Activated CD8-positive, alpha-beta memory T cell treated with anti-CD3 and anti-CD28 coated beads, Interleukin-2, amount 50 U/mL, for 1 hour (primary cell): ENCODE results near the gene SWAP70.
"Not testable (repeated sequence)": the region's sequence is repeated elsewhere in the genome, so short reads cannot be mapped to it uniquely, and the experiment has no call there.

Experiments
- DNase-seq: peaks from one replicate; pipeline ENCODE4 v3.0.0-alpha.2; 2020; ENCODE audit errors: extremely low read depth

The SWAP70 gene

GRCh38 chr11:9722023-9722422, 58.1 kb downstream of the SWAP70 start:
- DNase-seq = no peak

DNA sequence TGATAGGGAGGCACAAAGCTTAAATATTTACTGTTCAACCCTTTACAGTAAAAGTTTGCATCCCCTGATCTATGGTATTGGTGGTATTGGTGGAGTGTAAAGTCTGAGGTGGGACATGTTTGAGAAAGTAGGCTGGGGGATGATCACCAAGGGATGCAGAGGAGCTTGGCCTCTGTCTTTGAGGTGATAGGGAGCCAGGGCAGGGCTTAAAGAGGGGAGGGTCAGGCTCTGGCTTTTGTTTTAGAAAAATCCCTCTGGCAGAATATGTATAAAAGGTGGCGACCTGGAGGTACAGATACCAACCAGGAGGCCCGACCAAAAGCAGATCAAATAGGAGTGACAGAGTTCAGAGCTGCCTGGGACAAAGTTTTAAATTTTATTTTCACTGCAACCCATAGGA, 59.0 kb downstream of the SWAP70 start:
- DNase-seq = no peak

DNA sequence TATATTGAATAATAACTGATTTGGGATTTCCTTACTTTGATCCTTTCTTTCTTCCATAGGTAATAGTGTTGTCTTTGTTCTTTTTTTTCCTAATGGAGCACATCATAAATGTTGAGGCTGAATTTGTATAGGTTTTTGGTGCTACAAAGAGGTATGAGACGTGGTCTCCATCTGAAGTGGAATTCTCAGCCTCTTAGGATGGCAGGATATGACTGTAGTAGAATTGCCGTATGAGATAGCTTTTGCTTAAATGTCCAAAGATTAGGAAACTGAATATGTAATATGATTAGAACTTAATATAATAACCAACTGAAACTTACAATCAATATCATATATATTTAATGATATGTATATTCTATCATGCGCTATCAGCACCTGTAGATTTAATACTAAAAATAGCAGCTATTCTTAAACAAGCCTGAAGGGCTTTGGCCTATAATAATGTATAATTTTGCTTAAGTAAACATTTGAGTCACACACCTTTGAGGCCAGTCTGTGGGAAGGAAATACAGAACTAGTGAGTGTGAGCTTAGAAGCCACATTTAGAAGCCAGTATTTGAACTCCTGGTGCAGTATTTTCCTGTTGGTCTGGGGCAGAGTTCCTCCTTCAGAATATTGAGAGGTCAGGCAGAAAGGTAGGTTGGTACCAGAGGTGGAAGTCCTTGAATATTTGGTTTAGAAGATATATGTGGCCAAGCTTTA, 62.6 kb downstream of the SWAP70 start:
- DNase-seq = no peak

DNA sequence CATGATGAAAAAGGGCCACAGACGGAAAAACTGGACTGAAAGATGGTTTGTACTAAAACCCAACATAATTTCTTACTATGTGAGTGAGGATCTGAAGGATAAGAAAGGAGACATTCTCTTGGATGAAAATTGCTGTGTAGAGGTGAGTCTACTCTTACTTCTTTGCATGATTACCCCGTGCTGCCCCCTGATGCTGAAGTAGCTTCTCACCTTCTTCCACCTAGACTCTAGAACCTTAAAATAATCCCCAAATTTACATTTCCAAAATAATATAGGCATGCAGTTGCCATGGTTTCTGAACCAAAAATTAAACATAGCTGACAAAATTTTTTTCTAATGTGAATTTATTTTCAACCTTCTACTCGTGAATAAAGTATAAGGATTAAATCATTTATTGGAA, 64.2 kb downstream of the SWAP70 start:
- no peak for DNase-seq

DNA sequence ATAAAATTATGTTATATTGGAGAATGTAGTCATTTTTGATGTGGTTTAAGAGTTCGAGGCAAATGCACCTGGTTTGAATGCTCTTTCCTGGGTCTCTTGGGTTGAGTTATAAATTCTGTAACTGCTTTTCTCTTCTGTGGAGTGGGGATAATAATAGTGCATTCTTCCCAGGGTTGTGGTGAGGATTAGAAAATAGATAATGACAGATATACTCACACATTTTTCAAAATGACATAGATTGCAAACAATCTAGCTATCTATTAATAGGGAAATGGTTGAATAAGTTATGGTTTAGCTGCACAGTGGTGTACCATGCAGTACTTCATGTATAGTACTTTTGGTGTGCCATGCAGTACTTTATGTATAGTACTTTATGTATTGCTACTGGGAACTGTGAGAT, 67.4 kb downstream of the SWAP70 start:
- no peak for DNase-seq

- DNase-seq = no peak
Measured at GRCh38 chr11:9732453-9732852, 68.6 kb downstream of the SWAP70 start.

- no peak for DNase-seq
Measured at GRCh38 chr11:9733212-9733611, 69.3 kb downstream of the SWAP70 start.

DNA sequence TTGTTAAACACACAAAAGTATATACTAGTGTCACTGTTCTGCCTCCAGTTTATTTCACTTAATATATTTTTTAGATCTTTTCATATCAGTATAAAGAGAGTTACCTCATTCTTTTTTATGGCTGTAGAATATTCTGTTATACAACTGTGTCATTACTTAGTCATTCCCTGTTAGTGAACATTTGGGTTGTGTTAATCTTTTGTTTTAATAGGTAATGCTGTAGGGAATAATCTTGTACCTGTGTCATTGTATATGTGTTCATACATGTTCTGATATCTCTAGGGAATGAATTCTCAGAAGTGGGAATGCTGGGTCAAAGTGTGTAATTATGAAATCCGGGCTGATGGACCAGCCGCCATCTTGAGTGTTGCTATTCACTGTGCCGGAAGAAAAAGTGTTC, 71.4 kb downstream of the SWAP70 start:
- DNase-seq = no peak

GRCh38 chr11:9735919-9736318, 72.0 kb downstream of the SWAP70 start:
- DNase-seq = no peak

- DNase-seq = no peak
Measured at GRCh38 chr11:9736365-9736764, 72.5 kb downstream of the SWAP70 start.

DNA sequence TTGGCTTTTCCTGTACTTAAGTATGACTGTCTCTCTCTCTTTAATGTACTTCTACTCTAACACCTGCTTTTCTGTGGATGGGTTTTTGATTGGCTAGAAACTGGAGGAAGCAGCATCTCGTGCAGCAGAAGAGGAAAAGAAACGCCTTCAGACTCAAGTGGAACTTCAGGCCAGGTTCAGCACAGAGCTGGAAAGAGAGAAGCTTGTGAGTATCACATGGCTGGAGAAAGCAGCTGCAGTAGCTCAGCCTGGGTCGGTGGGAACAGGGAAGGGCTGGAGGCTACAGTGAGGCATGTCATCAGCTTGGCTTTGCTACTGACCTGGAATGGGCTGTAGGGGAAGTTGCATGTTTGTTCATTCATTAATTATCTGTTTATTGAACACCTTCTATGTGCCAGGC, 74.2 kb downstream of the SWAP70 start:
- no peak for DNase-seq

GRCh38 chr11:9738707-9739106, 74.8 kb downstream of the SWAP70 start:
- DNase-seq = no peak

DNA sequence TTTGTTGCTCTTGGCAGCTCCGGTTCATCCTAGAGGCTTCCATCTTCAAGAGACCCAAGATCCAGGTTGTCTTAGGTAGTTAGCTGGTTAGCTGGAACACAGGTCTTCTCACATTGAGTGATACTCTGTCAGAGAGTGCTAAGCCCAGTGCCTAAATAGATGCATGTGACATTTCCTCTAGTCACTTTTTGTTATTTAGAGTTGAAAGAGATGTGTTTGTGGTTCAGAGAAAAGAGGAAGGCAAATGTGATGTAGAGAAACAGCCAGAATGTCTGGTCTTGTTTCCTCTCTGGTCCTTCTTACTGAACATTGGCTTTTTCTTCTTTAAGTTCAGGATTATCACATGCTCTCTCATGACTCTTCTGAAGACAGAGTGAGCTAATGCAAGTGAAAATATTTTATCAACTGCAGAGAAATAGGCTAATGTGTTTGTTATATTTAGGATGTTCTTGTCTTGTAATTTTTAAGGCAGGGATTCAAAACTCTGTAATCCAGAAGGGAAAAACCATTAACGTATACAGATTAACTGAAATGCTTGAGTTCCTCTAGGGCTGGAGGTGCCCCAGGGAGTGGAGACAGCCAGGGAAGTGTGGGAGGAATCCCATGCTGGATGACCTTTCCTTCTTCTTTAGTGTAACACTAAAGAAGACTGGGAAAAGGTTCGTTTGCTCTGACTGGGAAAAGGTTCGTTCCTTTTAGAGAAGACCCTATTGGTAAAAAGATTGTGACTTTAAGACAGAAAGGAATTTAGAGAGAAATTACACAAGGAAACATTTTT, 75.4 kb downstream of the SWAP70 start:
- DNase-seq = no peak

GRCh38 chr11:9740202-9740883, 76.5 kb downstream of the SWAP70 start:
- no peak for DNase-seq

- DNase-seq = no peak
Measured at GRCh38 chr11:9741260-9741659, 77.4 kb downstream of the SWAP70 start.

DNA sequence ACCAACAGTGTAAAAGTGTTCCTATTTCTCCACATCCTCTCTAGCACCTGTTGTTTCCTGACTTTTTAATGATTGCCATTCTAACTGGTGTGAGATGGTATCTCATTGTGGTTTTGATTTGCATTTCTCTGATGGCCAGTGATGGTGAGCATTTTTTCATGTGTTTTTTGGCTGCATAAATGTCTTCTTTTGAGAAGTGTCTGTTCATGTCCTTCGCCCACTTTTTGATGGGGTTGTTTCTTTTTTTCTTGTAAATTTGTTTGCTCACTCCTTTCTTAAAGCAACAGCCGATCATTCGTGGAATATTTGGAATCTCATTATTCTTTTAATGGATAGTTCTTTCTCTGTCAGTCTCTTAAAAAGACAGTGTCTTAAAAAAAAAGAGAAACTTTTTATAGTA, 79.6 kb downstream of the SWAP70 start:
- not testable (repeated sequence) for DNase-seq

GRCh38 chr11:9745411-9746211, 81.7 kb downstream of the SWAP70 start:
- DNase-seq = no peak

GRCh38 chr11:9747229-9747628, 83.4 kb downstream of the SWAP70 start:
- DNase-seq = no peak

DNA sequence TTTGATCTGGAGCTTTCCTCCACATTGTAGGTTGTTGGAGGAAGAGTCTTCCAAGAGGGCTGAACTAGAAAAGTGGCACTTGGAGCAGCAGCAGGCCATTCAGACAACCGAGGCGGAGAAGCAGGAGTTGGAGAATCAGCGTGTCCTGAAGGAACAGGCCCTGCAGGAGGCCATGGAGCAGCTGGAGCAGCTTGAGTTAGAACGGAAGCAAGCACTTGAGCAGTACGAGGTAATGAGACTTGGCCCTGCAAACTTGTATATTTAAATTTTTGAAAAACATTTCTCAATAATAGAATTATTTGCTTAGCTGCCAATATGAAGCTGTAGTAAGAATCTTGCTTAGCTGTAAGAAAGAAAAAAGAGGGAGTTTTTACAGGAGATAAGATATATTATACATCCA, 84.0 kb downstream of the SWAP70 start:
- DNase-seq = no peak

DNA sequence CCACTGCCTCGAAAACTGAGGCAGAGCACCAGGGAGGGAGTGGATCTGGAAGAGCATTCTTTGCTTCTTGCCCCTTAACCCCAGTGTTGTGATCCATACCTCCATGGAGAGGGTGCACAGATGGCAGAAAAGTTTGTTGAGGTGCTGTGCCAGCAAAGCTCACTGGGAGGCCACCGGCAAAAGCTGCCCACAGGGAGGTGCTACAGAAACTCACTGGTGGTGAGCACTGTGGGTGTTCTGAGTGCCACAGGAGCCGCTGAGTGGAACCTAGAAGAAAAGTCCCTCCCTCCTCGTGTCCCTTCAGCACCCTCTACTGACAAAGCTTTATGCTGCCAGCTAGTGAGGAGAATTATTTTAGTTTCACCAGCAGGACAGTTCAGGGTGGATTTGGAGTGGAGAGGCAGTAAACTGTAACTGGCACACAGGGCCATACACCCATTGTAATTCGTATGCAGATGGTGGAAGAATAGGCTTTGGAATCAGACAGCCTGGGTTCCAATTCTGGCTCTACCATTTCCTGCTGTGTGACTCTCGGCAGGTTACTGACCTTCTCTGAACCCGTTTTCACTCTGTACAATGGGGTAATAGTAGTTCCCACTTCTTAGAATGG, 84.6 kb downstream of the SWAP70 start:
- DNase-seq = no peak

DNA sequence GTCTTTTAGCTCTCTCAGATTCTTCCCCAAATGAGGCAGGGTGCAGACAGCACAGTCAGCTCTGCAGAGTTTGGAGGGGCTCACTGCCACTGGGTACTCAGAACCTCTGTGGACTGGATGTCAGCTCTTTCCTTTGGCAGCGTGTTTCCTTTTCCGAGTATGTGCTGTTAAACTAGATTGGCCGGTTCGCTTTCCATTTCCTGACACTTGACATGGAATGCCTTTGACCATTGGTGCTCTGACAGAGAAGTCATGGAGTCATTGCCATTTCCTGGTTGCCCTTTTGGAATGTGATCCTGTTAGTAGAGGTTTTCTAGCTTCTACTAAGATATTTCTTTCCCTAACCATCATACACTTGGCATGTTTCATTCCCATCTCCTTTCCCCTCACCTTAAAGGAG, 86.7 kb downstream of the SWAP70 start:
- DNase-seq = no peak

- no peak for DNase-seq
Measured at GRCh38 chr11:9752091-9752490, 88.2 kb downstream of the SWAP70 start.
